ENCODE measurements around the gene ARF4.

ARF4 gene

DNA sequence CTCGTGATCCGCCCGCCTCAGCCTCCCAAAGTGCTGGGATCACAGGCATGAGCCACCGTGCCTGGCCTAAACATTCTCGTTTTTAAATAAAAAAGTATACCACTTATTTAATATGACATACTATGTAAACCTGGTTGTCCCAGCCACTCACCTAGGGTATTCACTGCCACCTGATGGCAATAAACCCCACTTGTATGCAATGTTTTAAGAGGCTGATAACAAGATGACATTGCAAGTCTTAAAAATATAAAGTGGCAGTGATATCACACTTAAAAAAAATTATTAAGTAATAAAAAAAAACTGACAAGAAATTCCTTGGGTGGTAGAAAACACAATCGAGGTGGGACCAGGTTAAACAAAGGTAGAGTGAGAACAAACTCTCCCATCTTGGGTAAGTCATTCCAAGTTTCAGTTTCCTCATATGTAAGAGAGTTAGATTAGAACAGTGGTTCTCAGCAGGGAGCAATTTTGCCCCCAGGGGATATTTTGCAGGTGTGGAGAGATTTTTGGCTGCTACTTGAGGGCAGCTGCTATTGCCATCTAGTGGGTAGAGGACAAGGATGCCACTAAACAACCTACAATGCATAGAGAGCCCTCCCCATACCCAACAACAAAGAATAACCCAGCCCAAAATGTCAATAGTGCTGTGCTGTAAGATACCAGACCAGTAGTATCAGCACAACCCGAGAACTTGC is 14.5 kb downstream of the ARF4 start:
- in situ Hi-C loops (cut with MboI; ENCODE audit: low sequenced_read_pairs), result no loop called here

GRCh38 chr3:57577801-57578200 is 19.3 kb downstream of the ARF4 start:
- in situ Hi-C loops (cut with MboI; ENCODE audit: low sequenced_read_pairs), result no loop called here

DNA sequence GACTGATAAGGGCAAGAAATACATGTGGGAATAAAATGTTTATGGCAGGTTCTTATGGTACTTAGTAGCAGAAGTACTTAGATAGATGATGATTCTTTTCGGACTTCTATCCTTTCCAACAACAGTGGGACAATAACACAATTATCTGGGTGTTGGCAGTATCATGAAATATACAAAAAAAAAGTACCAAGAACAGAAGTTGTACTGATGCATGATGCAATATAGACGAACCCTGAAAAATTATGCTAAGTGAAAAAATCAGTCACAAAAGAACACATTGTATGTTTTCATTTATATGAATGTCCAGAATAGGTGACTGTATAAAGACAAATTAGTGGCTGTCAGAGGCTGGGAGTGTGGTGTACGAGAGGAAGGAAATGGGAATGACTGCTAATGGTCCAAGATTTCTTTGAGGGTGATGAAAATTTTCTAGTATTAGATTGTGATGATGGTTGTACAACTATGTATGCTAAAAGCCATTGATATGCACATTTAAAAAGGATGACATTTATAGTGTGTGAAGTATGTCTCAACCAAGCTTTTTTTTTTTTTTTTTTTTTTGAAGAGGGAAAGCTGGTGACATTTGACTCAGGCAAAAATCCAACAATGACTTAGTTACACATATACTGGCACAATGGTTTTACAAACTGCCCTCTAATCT is 21.0 kb downstream of the ARF4 start:
- in situ Hi-C loops (cut with MboI; ENCODE audit: low sequenced_read_pairs), result no loop called here

DNA sequence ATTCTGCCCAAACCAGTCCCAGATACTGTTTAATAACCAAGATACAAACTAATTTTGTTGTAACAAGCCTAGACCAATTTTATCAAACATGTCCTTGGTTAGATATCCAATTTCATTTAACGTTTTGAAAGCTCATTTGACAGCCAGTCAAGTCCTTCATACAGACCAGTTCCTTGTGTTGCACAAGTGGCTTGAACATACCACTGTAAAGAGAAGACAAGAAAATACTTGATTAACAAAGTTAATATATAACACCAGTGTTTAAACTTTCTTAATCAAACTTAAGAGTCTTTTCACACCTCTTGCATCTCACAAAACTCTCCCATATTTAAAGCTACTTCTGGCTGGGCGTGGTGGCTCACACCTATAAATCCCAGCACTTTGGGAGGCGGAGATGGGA is 25.0 kb downstream of the ARF4 start:
- in situ Hi-C loops (cut with MboI; ENCODE audit: low sequenced_read_pairs), result no loop called here

- in situ Hi-C loops (cut with MboI; ENCODE audit: low sequenced_read_pairs), result no loop called here
These were observed 26.3 kb downstream of the ARF4 start for GRCh38 chr3:57570878-57571277.

- in situ Hi-C loops (cut with MboI; ENCODE audit: low sequenced_read_pairs), result no loop called here
These were observed 27.2 kb downstream of the ARF4 start for GRCh38 chr3:57569859-57570450.

- in situ Hi-C loops (cut with MboI; ENCODE audit: low sequenced_read_pairs), result no loop called here
These were observed 37.6 kb downstream of the ARF4 start for GRCh38 chr3:57559526-57559925.

GRCh38 chr3:57557085-57557537 is 40.0 kb downstream of the ARF4 start:
- in situ Hi-C loops (cut with MboI; ENCODE audit: low sequenced_read_pairs), result no loop called here

- in situ Hi-C loops (cut with MboI; ENCODE audit: low sequenced_read_pairs), result no loop called here
These were observed 40.6 kb downstream of the ARF4 start for GRCh38 chr3:57556459-57557084.

- in situ Hi-C loops (cut with MboI; ENCODE audit: low sequenced_read_pairs), result no loop called here
These were observed 41.2 kb downstream of the ARF4 start, which contains the start of gene PDE12 for GRCh38 chr3:57555738-57556458. Gene PDE12 (plus strand): TSS chr3:57556274. CDS start chr3:57556380, 106 bp downstream.

DNA sequence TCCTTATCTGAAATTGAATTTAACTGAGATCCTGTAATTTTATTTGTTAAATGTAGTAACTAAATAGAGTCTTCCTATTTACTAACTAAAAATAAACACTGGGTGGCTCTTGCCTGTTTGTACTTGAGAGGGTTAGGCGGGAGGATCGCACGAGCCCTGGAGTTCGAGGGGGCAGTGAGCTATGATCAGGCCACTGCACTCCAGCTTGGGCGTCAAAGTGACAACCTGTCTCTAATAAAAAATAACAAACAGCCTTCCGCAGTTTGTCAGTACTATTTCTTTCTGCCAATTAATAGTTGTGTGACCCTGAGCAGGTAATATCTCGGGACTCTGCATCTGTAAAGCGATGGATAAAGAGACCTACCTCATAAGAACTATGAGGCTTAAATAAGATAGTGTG is 41.8 kb downstream of the ARF4 start:
- in situ Hi-C loops (cut with MboI; ENCODE audit: low sequenced_read_pairs), result no loop called here

GRCh38 chr3:57546616-57547015 is 50.5 kb downstream of the ARF4 start:
- in situ Hi-C loops (cut with MboI; ENCODE audit: low sequenced_read_pairs), result no loop called here

DNA sequence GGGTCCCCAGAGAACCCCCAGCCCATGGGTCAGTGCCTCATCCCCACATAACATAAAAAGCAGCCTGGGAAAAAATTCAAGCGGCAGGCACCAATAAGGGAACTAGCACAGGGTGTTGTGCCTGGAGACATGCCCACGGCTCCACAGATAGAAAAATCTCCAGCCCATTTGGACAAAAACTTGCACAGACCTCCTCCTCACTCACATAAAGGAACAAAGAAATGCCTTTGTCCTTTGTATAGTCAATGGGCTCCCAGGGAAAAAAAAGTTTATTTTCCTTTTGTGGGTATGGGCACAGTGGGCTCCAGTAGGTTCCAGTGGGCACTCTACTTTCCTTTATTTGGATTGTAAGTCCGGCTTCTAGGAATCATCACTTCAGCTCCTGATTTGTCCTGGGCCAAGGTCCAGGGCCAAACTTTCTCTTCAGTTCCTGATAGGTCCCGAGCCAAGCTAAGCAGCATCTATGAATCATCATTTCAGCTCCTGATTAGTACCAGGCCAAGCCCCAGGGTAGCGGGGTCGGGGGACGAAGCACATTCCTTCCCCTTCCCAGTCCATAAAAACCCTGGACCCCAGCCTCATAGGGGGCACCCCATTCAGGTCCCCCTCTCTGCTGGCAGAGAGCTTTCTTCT is 51.4 kb downstream of the ARF4 start:
- in situ Hi-C loops (cut with MboI; ENCODE audit: low sequenced_read_pairs), result no loop called here

DNA sequence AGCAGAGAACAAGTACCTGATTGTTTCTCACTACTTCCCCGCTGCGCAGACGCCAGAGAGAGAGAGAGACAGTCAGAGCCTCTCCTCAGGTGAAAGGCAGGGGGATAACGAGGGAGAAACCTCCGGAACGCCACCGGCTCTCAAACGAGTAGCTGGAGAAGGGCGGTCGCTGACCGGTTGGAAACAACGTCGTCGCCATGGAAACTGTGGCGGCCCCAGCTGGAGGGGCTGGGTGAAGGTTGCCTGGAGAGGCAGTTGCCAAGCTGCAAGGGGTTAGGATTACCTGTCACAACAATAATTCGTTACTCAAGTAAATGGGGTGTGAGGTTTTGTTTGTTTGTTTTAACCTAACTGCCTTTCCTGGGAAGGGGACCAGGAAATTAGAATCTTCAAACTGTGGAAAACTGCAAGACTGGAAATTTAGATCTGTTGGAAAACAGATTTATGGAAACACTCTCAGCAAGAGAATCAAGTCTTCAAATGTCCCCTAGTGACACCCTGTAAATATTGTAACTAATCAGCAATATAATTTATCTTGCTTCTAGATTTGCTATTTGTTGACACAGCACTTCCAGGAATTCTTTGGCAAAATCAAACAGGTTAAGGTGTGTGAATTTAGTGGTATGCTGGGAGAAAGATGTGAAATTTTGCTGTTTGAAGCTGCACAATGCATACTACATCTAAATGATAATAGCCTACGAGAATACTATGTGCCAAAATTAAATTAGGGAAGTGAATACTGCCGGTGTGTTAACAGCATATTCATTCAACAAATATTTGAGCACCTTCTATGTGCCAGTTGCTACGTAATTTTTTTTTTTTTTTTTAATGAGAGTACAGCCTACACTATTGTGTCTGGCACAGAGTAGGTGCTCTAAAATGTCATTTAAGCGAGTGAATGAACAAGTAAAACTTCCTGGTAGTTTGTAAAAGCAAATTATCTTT is 52.7 kb downstream of the ARF4 start, which contains the start of gene DNAH12:
DNAH12 (minus strand) TSS at position 164 of the 945 bp plus-strand sequence. CDS start 1,474 bp downstream, outside the sequence.
- in situ Hi-C loops (cut with MboI; ENCODE audit: low sequenced_read_pairs), result no loop called here

DNA sequence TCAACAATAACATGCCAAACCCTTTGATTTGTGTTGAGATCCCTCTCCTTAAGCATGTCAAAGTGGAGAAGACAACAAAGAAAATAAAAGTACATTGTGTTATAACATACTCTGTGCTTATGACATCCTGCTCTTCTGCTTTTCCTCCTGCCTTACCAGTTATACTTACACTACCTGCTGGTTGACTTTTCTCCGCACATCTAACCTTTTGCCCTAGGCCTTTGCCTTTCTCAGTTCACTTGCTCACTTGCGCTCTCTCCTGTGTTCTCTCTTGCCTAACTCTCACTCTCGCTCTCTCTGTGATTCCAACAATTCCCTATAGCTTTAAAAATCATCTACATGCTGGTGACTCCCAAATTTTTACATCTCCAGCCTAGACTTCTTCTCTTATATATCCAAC is 58.7 kb downstream of the ARF4 start:
- in situ Hi-C loops (cut with MboI; ENCODE audit: low sequenced_read_pairs), result no loop called here

DNA sequence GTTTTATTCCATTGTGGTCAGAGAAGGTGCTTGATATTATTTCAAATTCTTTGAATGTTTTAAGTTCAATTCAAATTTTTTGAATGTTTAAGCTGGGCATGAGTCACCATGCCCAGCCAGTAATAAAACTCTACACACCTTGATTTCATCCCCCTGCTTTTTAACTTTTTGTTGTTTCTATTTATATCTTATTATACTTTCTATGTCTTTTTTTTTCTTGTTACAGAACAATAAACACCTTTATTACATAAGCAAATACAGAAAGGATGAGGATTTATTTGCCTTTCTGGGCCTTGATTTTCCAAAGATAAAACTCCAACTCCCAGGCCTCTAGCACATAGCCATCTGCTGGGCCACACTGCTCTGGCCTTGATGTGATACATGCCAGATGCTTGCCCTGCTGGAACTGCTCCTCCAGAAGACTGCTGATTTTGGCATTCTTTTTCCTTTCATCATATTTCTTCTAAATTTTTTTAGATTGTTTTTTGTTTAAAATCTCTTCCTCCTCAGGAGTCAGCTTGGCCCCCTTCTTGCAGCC is 67.0 kb downstream of the ARF4 start:
- in situ Hi-C loops (cut with MboI; ENCODE audit: low sequenced_read_pairs), result no loop called here
